ENCODE measurements around the gene GRIK1. TPM values are rescaled to one million over a fixed set of nuclear protein-coding genes. Genes with fewer than 3 reads are reported as not detected.

The GRIK1 gene
- polyA plus RNA-seq, 3 donors: not detected

- no peak for DNase-seq
- Histone ChIP-seq H4K20me1 (ENCODE audit: insufficient read depth, low read length) (no peaks in the 10 kb centered on the region), H3K27me3 (ENCODE audit: control insufficient read depth in 2 of 2, insufficient read depth in 2 of 2, low read length in 2 of 2) (no peaks in the 10 kb centered on the region), H3K36me3 (replicated peaks in 1 of 2; ENCODE audit: control insufficient read depth in 1 of 2, insufficient read depth in 2 of 2, low read length in 2 of 2) (no peaks in the 10 kb centered on the region), H3K79me2 (ENCODE audit: insufficient read depth, low read length) (no peaks in the 10 kb centered on the region), H2AFZ (ENCODE audit: insufficient read depth, low read depth, low read length, poor library complexity, severe bottlenecking) (no peak overlapping the region), H3K4me3 (replicated peaks in 1 of 3; ENCODE audit: low read depth in 2 of 3, low read length in 3 of 3) (no peak overlapping the region), H3K4me1 (ENCODE audit: control insufficient read depth in 1 of 2, insufficient read depth in 2 of 2, low read length in 2 of 2) (no peaks in the 10 kb centered on the region), H3K4me2 (replicated peaks; ENCODE audit: extremely low read depth, low read length, poor library complexity, severe bottlenecking) (no peak overlapping the region), H3K27ac (ENCODE audit: low read depth in 1 of 2, low read length in 2 of 2) (no peak overlapping the region), H3K9ac (ENCODE audit: insufficient read depth, low read length, poor library complexity, severe bottlenecking) (no peak overlapping the region), H3K9me3 (replicated peaks in 1 of 2; ENCODE audit: control insufficient read depth in 1 of 2, insufficient read depth in 1 of 2, low read length in 2 of 2) (no peaks in the 10 kb centered on the region)
- Mint-ChIP-seq H3K27ac (no peak overlapping the region), H3K36me3 (no peaks in the 10 kb centered on the region), H3K4me3 (no peak overlapping the region), H3K4me1 (no peaks in the 10 kb centered on the region), H3K9me3 (peaks cover 0 to 7% (median 1%) of the 10 kb centered on the region in 7 donors), H3K27me3 (ENCODE audit: low read depth in 3 of 3) (peaks cover 0 to 4% (median 2%) of the 10 kb centered on the region in 3 donors)
- intact Hi-C loops (cut with micrococcal nuclease): no loop called here
- TF ChIP-seq, protein P1, sequence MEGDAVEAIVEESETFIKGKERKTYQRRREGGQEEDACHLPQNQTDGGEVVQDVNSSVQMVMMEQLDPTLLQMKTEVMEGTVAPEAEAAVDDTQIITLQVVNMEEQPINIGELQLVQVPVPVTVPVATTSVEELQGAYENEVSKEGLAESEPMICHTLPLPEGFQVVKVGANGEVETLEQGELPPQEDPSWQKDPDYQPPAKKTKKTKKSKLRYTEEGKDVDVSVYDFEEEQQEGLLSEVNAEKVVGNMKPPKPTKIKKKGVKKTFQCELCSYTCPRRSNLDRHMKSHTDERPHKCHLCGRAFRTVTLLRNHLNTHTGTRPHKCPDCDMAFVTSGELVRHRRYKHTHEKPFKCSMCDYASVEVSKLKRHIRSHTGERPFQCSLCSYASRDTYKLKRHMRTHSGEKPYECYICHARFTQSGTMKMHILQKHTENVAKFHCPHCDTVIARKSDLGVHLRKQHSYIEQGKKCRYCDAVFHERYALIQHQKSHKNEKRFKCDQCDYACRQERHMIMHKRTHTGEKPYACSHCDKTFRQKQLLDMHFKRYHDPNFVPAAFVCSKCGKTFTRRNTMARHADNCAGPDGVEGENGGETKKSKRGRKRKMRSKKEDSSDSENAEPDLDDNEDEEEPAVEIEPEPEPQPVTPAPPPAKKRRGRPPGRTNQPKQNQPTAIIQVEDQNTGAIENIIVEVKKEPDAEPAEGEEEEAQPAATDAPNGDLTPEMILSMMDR (IDR thresholded peaks at IDR 0.05): no peak
- WGBS (ENCODE audit: insufficient coverage): 100% methylated on average over 1 of the region's 3 CpGs
Measured at GRCh38 chr21:29753216-29753615, 186.6 kb downstream of the GRIK1 start.

DNA sequence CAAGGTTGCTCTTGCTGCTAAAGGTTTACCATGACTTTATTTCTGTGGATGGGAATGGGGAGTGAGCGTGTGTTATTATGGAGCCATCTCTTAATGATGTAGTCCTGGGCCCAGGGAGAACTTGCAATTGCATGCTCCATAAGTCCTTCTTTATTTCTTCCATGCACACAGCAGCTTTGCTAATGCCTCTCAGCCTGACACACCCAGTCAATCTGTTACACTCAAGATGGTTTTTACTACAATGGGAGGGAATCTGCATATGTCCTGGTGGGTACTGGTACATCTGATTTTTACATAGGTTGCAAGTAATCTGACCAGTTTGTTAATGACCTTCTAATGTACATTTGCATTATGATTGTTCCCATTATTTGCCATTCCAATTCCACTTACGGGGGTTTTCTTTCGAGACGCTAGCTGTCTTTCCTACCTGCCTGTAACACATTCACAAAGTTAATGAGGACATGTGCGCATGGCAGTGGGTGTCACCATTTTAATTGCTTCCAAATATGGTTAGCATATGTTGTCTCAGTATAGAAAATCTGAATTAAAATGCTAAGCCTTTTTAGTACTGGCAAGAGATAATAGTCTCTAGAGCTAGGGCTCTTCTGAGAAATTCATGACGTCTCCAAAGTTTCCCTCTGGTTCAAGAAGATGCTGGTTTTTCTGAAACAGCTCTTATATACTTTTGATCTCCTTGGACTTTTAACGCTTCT is 188.2 kb downstream of the GRIK1 start:
- no peak overlapping the region for H3K4me3 ChIP-seq (replicated peaks in 1 of 3; ENCODE audit: low read depth in 2 of 3, low read length in 3 of 3)
- no peaks in the 10 kb centered on the region for H4K20me1 ChIP-seq (ENCODE audit: insufficient read depth, low read length)
- H3K9ac ChIP-seq (ENCODE audit: insufficient read depth, low read length, poor library complexity, severe bottlenecking): no peak overlapping the region
- intact Hi-C loops (cut with micrococcal nuclease): no loop called here
- H3K36me3 Mint-ChIP-seq: no peaks in the 10 kb centered on the region
- H3K9me3 ChIP-seq (replicated peaks in 1 of 2; ENCODE audit: control insufficient read depth in 1 of 2, insufficient read depth in 1 of 2, low read length in 2 of 2): no peaks in the 10 kb centered on the region
- no peaks in the 10 kb centered on the region for H3K79me2 ChIP-seq (ENCODE audit: insufficient read depth, low read length)
- H3K27ac Mint-ChIP-seq: no peak overlapping the region
- peaks cover 0 to 7% (median 3%) of the 10 kb centered on the region in 7 donors for H3K9me3 Mint-ChIP-seq
- no peak overlapping the region for H3K27ac ChIP-seq (ENCODE audit: low read depth in 1 of 2, low read length in 2 of 2)
- H3K4me1 Mint-ChIP-seq: no peaks in the 10 kb centered on the region
- no peaks in the 10 kb centered on the region for H3K4me1 ChIP-seq (ENCODE audit: control insufficient read depth in 1 of 2, insufficient read depth in 2 of 2, low read length in 2 of 2)
- H3K27me3 ChIP-seq (ENCODE audit: control insufficient read depth in 2 of 2, insufficient read depth in 2 of 2, low read length in 2 of 2): no peaks in the 10 kb centered on the region
- no peak overlapping the region for H3K4me3 Mint-ChIP-seq
- TF ChIP-seq, protein P1 (IDR thresholded peaks at IDR 0.05): no peak
- no peaks in the 10 kb centered on the region for H3K36me3 ChIP-seq (replicated peaks in 1 of 2; ENCODE audit: control insufficient read depth in 1 of 2, insufficient read depth in 2 of 2, low read length in 2 of 2)
- no peak for DNase-seq
- WGBS (ENCODE audit: insufficient coverage): 80% methylated on average over 1 of the region's 7 CpGs
- H3K4me2 ChIP-seq (replicated peaks; ENCODE audit: extremely low read depth, low read length, poor library complexity, severe bottlenecking): no peak overlapping the region
- peaks cover 0 to 4% (median 2%) of the 10 kb centered on the region in 3 donors for H3K27me3 Mint-ChIP-seq (ENCODE audit: low read depth in 3 of 3)
- H2AFZ ChIP-seq (ENCODE audit: insufficient read depth, low read depth, low read length, poor library complexity, severe bottlenecking): no peak overlapping the region
